BLaER1 (cell line): Measurements from ENCODE around the gene HCN2.

Experiments
- H3K27ac ChIP-seq: shearing (Covaris generic); formaldehyde crosslinking; 2 replicates; pipeline ENCODE4 v1.8.1; 2022
- H3K27me3 ChIP-seq: shearing (Covaris generic); formaldehyde crosslinking; 2 replicates; pipeline ENCODE4 v1.8.1; 2022
- H3K36me3 ChIP-seq: shearing (Covaris generic); formaldehyde crosslinking; 2 replicates; pipeline ENCODE4 v1.8.1; 2022
- H3K4me1 ChIP-seq: shearing (Covaris generic); formaldehyde crosslinking; 2 replicates; pipeline ENCODE4 v1.8.1; 2022
- H3K4me2 ChIP-seq: shearing (Covaris generic); formaldehyde crosslinking; 2 replicates; pipeline ENCODE4 v1.8.1; 2022
- H3K4me3 ChIP-seq: shearing (Covaris generic); formaldehyde crosslinking; 2 replicates; pipeline ENCODE4 v1.8.1; 2022
- H3K9ac ChIP-seq: shearing (Covaris generic); formaldehyde crosslinking; 2 replicates; pipeline ENCODE4 v1.8.1; 2022
- H3K9me3 ChIP-seq: shearing (Covaris generic); formaldehyde crosslinking; 2 replicates; pipeline ENCODE4 v1.8.1; 2022
- H4K20me1 ChIP-seq: shearing (Covaris generic); formaldehyde crosslinking; 2 replicates; pipeline ENCODE4 v1.8.1; 2022
- Cebpa-rat ChIP-seq: shearing (Covaris generic); IDR thresholded peaks from 2 replicates; pipeline ENCODE4 v1.8.1; 2022

HCN2 gene

GRCh38 chr19:652467-653389 is 63.0 kb downstream of the HCN2 start:
- H3K27ac ChIP-seq: no peak overlapping the region
- H3K4me1 ChIP-seq: peaks cover 15% of the 10 kb centered on the region
- no peak overlapping the region for H3K9ac ChIP-seq
- no peaks in the 10 kb centered on the region for H3K9me3 ChIP-seq
- no peaks in the 10 kb centered on the region for H3K27me3 ChIP-seq
- TF ChIP-seq Cebpa-rat: no peak
- no peak overlapping the region for H3K4me2 ChIP-seq
- no peak overlapping the region for H3K4me3 ChIP-seq
- peaks cover 99% of the 10 kb centered on the region for H4K20me1 ChIP-seq
- H3K36me3 ChIP-seq: peaks cover 99% of the 10 kb centered on the region

- no peak overlapping the region for H3K9ac ChIP-seq
- H4K20me1 ChIP-seq: peaks cover 100% of the 10 kb centered on the region
- no peak overlapping the region for H3K4me2 ChIP-seq
- H3K4me1 ChIP-seq: peaks cover 22% of the 10 kb centered on the region
- H3K27me3 ChIP-seq: no peaks in the 10 kb centered on the region
- H3K9me3 ChIP-seq: no peaks in the 10 kb centered on the region
- H3K27ac ChIP-seq: no peak overlapping the region
- TF ChIP-seq Cebpa-rat: no peak
- H3K36me3 ChIP-seq: peaks cover 99% of the 10 kb centered on the region
- no peak overlapping the region for H3K4me3 ChIP-seq
Observed at GRCh38 chr19:653425-653824, 63.7 kb downstream of the HCN2 start.

- H4K20me1 ChIP-seq: peaks cover 100% of the 10 kb centered on the region
- TF ChIP-seq Cebpa-rat: no peak
- H3K27ac ChIP-seq: no peak overlapping the region
- H3K4me3 ChIP-seq: no peak overlapping the region
- peaks cover 44% of the 10 kb centered on the region for H3K4me1 ChIP-seq
- H3K36me3 ChIP-seq: peaks cover 95% of the 10 kb centered on the region
- H3K9ac ChIP-seq: no peak overlapping the region
- no peaks in the 10 kb centered on the region for H3K27me3 ChIP-seq
- H3K4me2 ChIP-seq: no peak overlapping the region
- no peaks in the 10 kb centered on the region for H3K9me3 ChIP-seq
Observed at GRCh38 chr19:655691-656090, 66.0 kb downstream of the HCN2 start.

- H3K4me2 ChIP-seq: no peak overlapping the region
- peaks cover 56% of the 10 kb centered on the region for H3K4me1 ChIP-seq
- H3K9me3 ChIP-seq: no peaks in the 10 kb centered on the region
- TF ChIP-seq Cebpa-rat: no peak
- H3K9ac ChIP-seq: peak overlapping the region; percentile 61
- H3K36me3 ChIP-seq: peaks cover 82% of the 10 kb centered on the region
- no peak overlapping the region for H3K27ac ChIP-seq
- H3K4me3 ChIP-seq: no peak overlapping the region
- H4K20me1 ChIP-seq: peaks cover 100% of the 10 kb centered on the region
- no peaks in the 10 kb centered on the region for H3K27me3 ChIP-seq
Observed at GRCh38 chr19:656751-657559, 67.3 kb downstream of the HCN2 start.

GRCh38 chr19:657611-658010 is 67.9 kb downstream of the HCN2 start:
- H3K27ac ChIP-seq: no peak overlapping the region
- H3K4me2 ChIP-seq: no peak overlapping the region
- peaks cover 56% of the 10 kb centered on the region for H3K4me1 ChIP-seq
- H3K27me3 ChIP-seq: no peaks in the 10 kb centered on the region
- TF ChIP-seq Cebpa-rat: no peak
- peak overlapping the region; percentile 61 for H3K9ac ChIP-seq
- no peaks in the 10 kb centered on the region for H3K9me3 ChIP-seq
- H3K36me3 ChIP-seq: peaks cover 76% of the 10 kb centered on the region
- no peak overlapping the region for H3K4me3 ChIP-seq
- peaks cover 100% of the 10 kb centered on the region for H4K20me1 ChIP-seq

- peaks cover 97% of the 10 kb centered on the region for H4K20me1 ChIP-seq
- H3K4me2 ChIP-seq: no peak overlapping the region
- peaks cover 70% of the 10 kb centered on the region for H3K36me3 ChIP-seq
- no peaks in the 10 kb centered on the region for H3K9me3 ChIP-seq
- no peak overlapping the region for H3K27ac ChIP-seq
- H3K4me3 ChIP-seq: no peak overlapping the region
- TF ChIP-seq Cebpa-rat: no peak
- H3K27me3 ChIP-seq: no peaks in the 10 kb centered on the region
- H3K4me1 ChIP-seq: peaks cover 56% of the 10 kb centered on the region
- peak overlapping the region; percentile 41; the same call in 1 of the 2 replicates for H3K9ac ChIP-seq
Observed at GRCh38 chr19:658059-658839, 68.6 kb downstream of the HCN2 start.

- peak overlapping the region; percentile 99 for H3K4me2 ChIP-seq
- no peak overlapping the region for H3K27ac ChIP-seq
- H3K9me3 ChIP-seq: no peaks in the 10 kb centered on the region
- H4K20me1 ChIP-seq: peaks cover 88% of the 10 kb centered on the region
- peak overlapping the region; percentile 41; the same call in 1 of the 2 replicates for H3K9ac ChIP-seq
- peaks cover 60% of the 10 kb centered on the region for H3K36me3 ChIP-seq
- TF ChIP-seq Cebpa-rat: no peak
- H3K27me3 ChIP-seq: no peaks in the 10 kb centered on the region
- H3K4me1 ChIP-seq: peaks cover 65% of the 10 kb centered on the region
- no peak overlapping the region for H3K4me3 ChIP-seq
Observed at GRCh38 chr19:658916-659839, 69.5 kb downstream of the HCN2 start.

GRCh38 chr19:660793-661426 is 71.2 kb downstream of the HCN2 start:
- TF ChIP-seq Cebpa-rat: no peak
- no peaks in the 10 kb centered on the region for H3K9me3 ChIP-seq
- H3K4me1 ChIP-seq: peaks cover 83% of the 10 kb centered on the region
- peaks cover 71% of the 10 kb centered on the region for H4K20me1 ChIP-seq
- peak overlapping the region; percentile 100 for H3K4me3 ChIP-seq
- H3K36me3 ChIP-seq: peaks cover 43% of the 10 kb centered on the region
- H3K27ac ChIP-seq: peak overlapping the region; percentile 96
- H3K4me2 ChIP-seq: peak overlapping the region; percentile 99
- H3K9ac ChIP-seq: peak overlapping the region; percentile 100
- H3K27me3 ChIP-seq: no peaks in the 10 kb centered on the region
